GM23338 (cell line): ENCODE measurements around the gene FUBP1. TPM values are rescaled to one million over a fixed set of nuclear protein-coding genes. Genes with fewer than 3 reads are reported as not detected.

Experiments
- ATAC-seq: fragments of 200-7000 bp; cut with Tn5 transposase; 3 replicates; pipeline ENCODE4 v1.9.1; 2020
- DNase-seq: peaks from one replicate; pipeline ENCODE4 v3.0.0-alpha.2; 2015; ENCODE audit warnings: low spot score
- H2AFZ ChIP-seq: fragments of 200-600 bp; sonication (generic); 2 replicates; pipeline ENCODE4 v1.8.0; 2016; ENCODE audit warnings: antibody characterized with exemption, mild to moderate bottlenecking, moderate library complexity
- H3F3A ChIP-seq: fragments of 200-600 bp; sonication (generic); replicated peaks from 2 replicates; pipeline ENCODE4 v1.8.0; 2017; ENCODE audit warnings: antibody characterized with exemption, mixed run types, low read depth
- H3K27ac ChIP-seq: fragments of 200-600 bp; sonication (generic); 2 replicates; pipeline ENCODE4 v1.6.1; 2016; ENCODE audit warnings: low read depth
- H3K27me3 ChIP-seq: fragments of 200-600 bp; sonication (generic); 2 replicates; pipeline ENCODE4 v1.8.0; 2016; ENCODE audit warnings: mild to moderate bottlenecking, mixed run types, moderate library complexity; ENCODE audit not compliant: insufficient read depth
- H3K36me3 ChIP-seq: fragments of 200-600 bp; sonication (generic); 2 replicates; pipeline ENCODE4 v1.8.0; 2016; ENCODE audit warnings: mild to moderate bottlenecking; ENCODE audit not compliant: insufficient read depth
- H3K4me1 ChIP-seq: fragments of 200-600 bp; sonication (generic); 2 replicates; pipeline ENCODE4 v1.8.0; 2016; ENCODE audit warnings: mild to moderate bottlenecking, moderate library complexity; ENCODE audit not compliant: insufficient read depth
- H3K4me2 ChIP-seq: fragments of 200-600 bp; sonication (generic); 2 replicates; pipeline ENCODE4 v1.7.1; 2017; ENCODE audit warnings: mixed run types
- H3K4me3 ChIP-seq: fragments of 200-600 bp; sonication (generic); 2 replicates; pipeline ENCODE4 v1.6.1; 2016; ENCODE audit warnings: mixed run types
- H3K79me2 ChIP-seq: fragments of 200-600 bp; sonication (generic); replicated peaks from 2 replicates; pipeline ENCODE4 v1.8.0; 2017; ENCODE audit warnings: mild to moderate bottlenecking; ENCODE audit not compliant: insufficient read depth
- H3K9me2 ChIP-seq: fragments of 200-600 bp; sonication (generic); 2 replicates; pipeline ENCODE4 v1.8.0; 2017; ENCODE audit not compliant: insufficient read depth
- H4K20me1 ChIP-seq: fragments of 200-600 bp; sonication (generic); replicated peaks from 2 replicates; pipeline ENCODE4 v1.8.0; 2017; ENCODE audit warnings: mild to moderate bottlenecking; ENCODE audit not compliant: insufficient read depth
- H3K27ac Mint-ChIP-seq: 2 replicates; pipeline ENCODE4 v1.8.0; 2020; ENCODE audit warnings: inconsistent platforms, mild to moderate bottlenecking, moderate library complexity, mixed read lengths
- H3K27me3 Mint-ChIP-seq: 3 replicates; pipeline ENCODE4 v1.8.0; 2022; ENCODE audit warnings: low read depth, mild to moderate bottlenecking, moderate library complexity, mixed read lengths, inconsistent platforms; ENCODE audit not compliant: insufficient read depth, poor library complexity
- H3K36me3 Mint-ChIP-seq: 3 replicates; pipeline ENCODE4 v1.8.0; 2021; ENCODE audit warnings: low read depth, mild to moderate bottlenecking, inconsistent platforms, moderate library complexity, mixed read lengths
- H3K4me1 Mint-ChIP-seq: 3 replicates; pipeline ENCODE4 v1.8.0; 2020; ENCODE audit warnings: mild to moderate bottlenecking, inconsistent platforms, mixed read lengths
- H3K4me3 Mint-ChIP-seq: 3 replicates; pipeline ENCODE4 v1.8.0; 2021; ENCODE audit warnings: moderate library complexity, mild to moderate bottlenecking, inconsistent platforms, mixed read lengths
- H3K9me3 Mint-ChIP-seq: 3 replicates; pipeline ENCODE4 v1.8.0; 2020; ENCODE audit warnings: moderate library complexity, mild to moderate bottlenecking, inconsistent platforms, mixed read lengths
- CREB1 ChIP-seq: fragments of 250-450 bp; sonication (Bioruptor Pico); IDR thresholded peaks from 2 replicates; pipeline ENCODE4 v1.5.0; 2020; ENCODE audit warnings: low read depth, mild to moderate bottlenecking, moderate library complexity
- CTCF ChIP-seq, 2 experiments: fragments of 200-600 bp in 1 of 2; sonication (generic) in 1 of 2; conservative IDR thresholded peaks; 2 replicates each; pipeline versions ENCODE4 v1.5.1 to v1.6.1; 2016 to 2017; ENCODE audit warnings: antibody characterized with exemption in 2 of 2, low read depth in 2 of 2, mild to moderate bottlenecking in 2 of 2, moderate library complexity in 1 of 2
- ETS1 ChIP-seq: IDR thresholded peaks from 2 replicates; pipeline ENCODE4 v1.6.1; 2016; ENCODE audit warnings: antibody characterized with exemption
- EZH2 ChIP-seq: fragments of 200-600 bp; sonication (generic); IDR thresholded peaks from one replicate; pipeline ENCODE4 v1.8.0; 2017; ENCODE audit warnings: antibody characterized with exemption, mild to moderate bottlenecking, low read depth; ENCODE audit not compliant: unreplicated experiment
- EZH2phosphoT487 ChIP-seq: fragments of 200-600 bp; sonication (generic); IDR thresholded peaks from one replicate; pipeline ENCODE4 v1.8.1; 2018; ENCODE audit warnings: antibody characterized with exemption; ENCODE audit not compliant: unreplicated experiment
- JUNB ChIP-seq: IDR thresholded peaks from one replicate; pipeline ENCODE4 v1.6.1; 2016; ENCODE audit warnings: antibody characterized with exemption; ENCODE audit not compliant: unreplicated experiment
- NANOG ChIP-seq: IDR thresholded peaks from 2 replicates; pipeline ENCODE4 v1.6.1; 2016; ENCODE audit warnings: antibody characterized with exemption, borderline replicate concordance
- REST ChIP-seq: IDR thresholded peaks from one replicate; pipeline ENCODE4 v1.6.1; 2018; ENCODE audit warnings: antibody characterized with exemption; ENCODE audit not compliant: unreplicated experiment
- STAT1 ChIP-seq: IDR thresholded peaks from one replicate; pipeline ENCODE4 v1.6.1; 2016; ENCODE audit warnings: antibody characterized with exemption; ENCODE audit not compliant: unreplicated experiment
- ZNF114 ChIP-seq: fragments of 250-450 bp; sonication (Bioruptor Pico); IDR thresholded peaks from 2 replicates; pipeline ENCODE4 v1.5.0; 2020; ENCODE audit warnings: mild to moderate bottlenecking, moderate library complexity
- ZNF331 ChIP-seq: fragments of 250-450 bp; sonication (Bioruptor Pico); IDR thresholded peaks from 2 replicates; pipeline ENCODE4 v1.5.0; 2020; ENCODE audit warnings: low read depth, mild to moderate bottlenecking, moderate library complexity
- ZNF462 ChIP-seq: fragments of 250-450 bp; sonication (Bioruptor Pico); IDR thresholded peaks from 2 replicates; pipeline ENCODE4 v1.5.0; 2020; ENCODE audit warnings: mild to moderate bottlenecking, moderate library complexity
- polyA plus RNA-seq: library from polyadenylated mRNA; unstranded; fragments of >200 nt; fragmentation: Nextera tagmentation; extraction: Ambion mirVana; gene quantifications from 2 replicates; pipeline ENCODE4 v1.2.1, GENCODE V29; 2016
- total RNA-seq: library from RNA; depleted of rRNA; stranded (reverse); fragments of >200 nt; shearing (Covaris generic); gene quantifications from 2 replicates; pipeline ENCODE4 v1.2.3, GENCODE V29; 2014

FUBP1 gene
- total and polyA plus RNA-seq, 2 experiments from 2014 or later = 212 to 308 TPM

GRCh38 chr1:77929806-77930205, 49.1 kb downstream of the FUBP1 start (continued):
- TF ChIP-seq CTCF (conservative IDR thresholded peaks at IDR 0.05; ENCODE audit: low read depth in 2 of 2) (no peak), STAT1 (no peak), ZNF114 (CRISPR knock-in tag) (no peak), CREB1 (CRISPR knock-in tag) (no peak)

GRCh38 chr1:77927414-77927813, 51.5 kb downstream of the FUBP1 start:
- Mint-ChIP-seq H3K4me1 (no peaks in the 10 kb centered on the region), H3K9me3 (no peaks in the 10 kb centered on the region), H3K4me3 (no peak overlapping the region), H3K36me3 (no peaks in the 10 kb centered on the region), H3K27me3 (peaks cover 3% of the 10 kb centered on the region), H3K27ac (no peak overlapping the region)
- Histone ChIP-seq H3K79me2 (no peaks in the 10 kb centered on the region), H3K9me2 (no peaks in the 10 kb centered on the region), H3K36me3 (no peaks in the 10 kb centered on the region), H3K27me3 (no peaks in the 10 kb centered on the region), H3F3A (no peaks in the 10 kb centered on the region), H2AFZ (no peak overlapping the region), H3K27ac (no peak overlapping the region), H3K4me3 (no peak overlapping the region), H4K20me1 (no peaks in the 10 kb centered on the region), H3K4me1 (no peaks in the 10 kb centered on the region), H3K4me2 (no peak overlapping the region)
- ATAC-seq (no peak), DNase-seq (no peak)
- no peak for TF ChIP-seq STAT1
- TF ChIP-seq CREB1 (CRISPR knock-in tag) = no peak
- no peak for TF ChIP-seq JUNB
- TF ChIP-seq REST = no peak
- no peak for TF ChIP-seq ZNF114 (CRISPR knock-in tag)
- TF ChIP-seq ZNF462 (CRISPR knock-in tag) = no peak
- no peak for TF ChIP-seq EZH2phosphoT487
- no peak for TF ChIP-seq EZH2
- TF ChIP-seq NANOG = no peak
- no peak for TF ChIP-seq ZNF331 (CRISPR knock-in tag)
- TF ChIP-seq ETS1 = no peak
